GM12878 (cell line): ENCODE results near the gene SMPD2. TPM values are rescaled to one million over a fixed set of nuclear protein-coding genes. Genes with fewer than 3 reads are reported as not detected.

Experiments used
- ATAC-seq: fragments of 200-7000 bp; cut with Tn5 transposase; 3 replicates; pipeline ENCODE4 v1.9.1; 2020; ENCODE audit warnings: mild to moderate bottlenecking, moderate library complexity
- BruUV-seq: library from RNA; stranded (reverse); fragments of 400-500 nt; replicated peaks from 2 replicates; lab custom pipeline; 2021; lab: Mats Ljungman, UMichigan
- CTCF ChIA-PET: fragments of 300-600 bp; sonication (Branson Sonifier 250); formaldehyde crosslinking; extraction: SDS; loops from one replicate; lab custom pipeline; 2021; ENCODE audit warnings: inconsistent platforms; lab: Yijun Ruan, JAX
- POLR2A ChIA-PET: fragments of 350-600 bp; formaldehyde crosslinking; extraction: SDS; loops from one replicate; lab custom pipeline; 2021; ENCODE audit warnings: inconsistent platforms; lab: Charles Lee
- RAD21 ChIA-PET: fragments of 300-600 bp; sonication (Branson Sonifier 250); formaldehyde crosslinking; loops from one replicate; lab custom pipeline; 2023; ENCODE audit warnings: antibody characterized with exemption; ENCODE audit not compliant: unreplicated experiment; lab: Charles Lee
- SMC1A ChIA-PET: fragments of 300-600 bp; sonication (Branson Sonifier 250); formaldehyde crosslinking; loops from one replicate; lab custom pipeline; 2023; ENCODE audit not compliant: unreplicated experiment, uncharacterized antibody; lab: Charles Lee
- DNase-seq: peaks from one replicate; pipeline ENCODE4 v3.0.0-alpha.2; 2011; ENCODE audit warnings: low read depth, low spot score
- FAIRE-seq: peaks from 3 replicates; lab custom pipeline; 2011; peaks lifted over from hg19 to GRCh38; lab: Jason Lieb, UNC
- H2AFZ ChIP-seq: 2 replicates; pipeline ENCODE4 v1.6.0; 2011; ENCODE audit warnings: low read depth, low read length, control low read depth; ENCODE audit not compliant: control insufficient read depth
- H3K27ac ChIP-seq: 2 replicates; pipeline ENCODE4 v1.5.1; 2011; ENCODE audit warnings: control low read depth; ENCODE audit not compliant: control insufficient read depth, insufficient read depth
- H3K27me3 ChIP-seq, 2 experiments: replicated peaks in 1 of 2; 2 replicates each; pipeline versions ENCODE4 v1.6.0 to v1.6.1; 2011; ENCODE audit warnings: low read length in 1 of 2; ENCODE audit not compliant: control insufficient read depth in 2 of 2, insufficient read depth in 2 of 2
- H3K36me3 ChIP-seq, 2 experiments: 2 replicates each; pipeline ENCODE4 v1.5.1; 2011; ENCODE audit warnings: low read length in 1 of 2; ENCODE audit not compliant: control insufficient read depth in 2 of 2, insufficient read depth in 2 of 2
- H3K4me1 ChIP-seq: 2 replicates; pipeline ENCODE4 v1.6.1; 2011; ENCODE audit warnings: mild to moderate bottlenecking, low read length, moderate library complexity, mixed read lengths; ENCODE audit not compliant: control insufficient read depth, insufficient read depth
- H3K4me2 ChIP-seq: 2 replicates; pipeline ENCODE4 v1.6.0; 2011; ENCODE audit warnings: control low read depth; ENCODE audit not compliant: control insufficient read depth, insufficient read depth
- H3K4me3 ChIP-seq: fragments of 200-600 bp; sonication (generic); 2 replicates; pipeline ENCODE4 v1.5.1; 2016
- H3K79me2 ChIP-seq: 2 replicates; pipeline ENCODE4 v1.6.0; 2011; ENCODE audit warnings: low read length; ENCODE audit not compliant: control insufficient read depth, insufficient read depth
- H3K9ac ChIP-seq: 2 replicates; pipeline ENCODE4 v1.8.0; 2011; ENCODE audit warnings: low read length, control low read depth, mixed read lengths; ENCODE audit not compliant: control insufficient read depth, insufficient read depth
- H3K9me3 ChIP-seq: replicated peaks from 3 replicates; pipeline ENCODE4 v1.5.1; 2011; ENCODE audit warnings: mild to moderate bottlenecking, low read length; ENCODE audit not compliant: control insufficient read depth, insufficient read depth
- H4K20me1 ChIP-seq: 2 replicates; pipeline ENCODE4 v1.6.0; 2011; ENCODE audit not compliant: control insufficient read depth, insufficient read depth
- CREM ChIP-seq: IDR thresholded peaks from 2 replicates; pipeline ENCODE4 v1.6.1; 2014; ENCODE audit warnings: antibody characterized with exemption, low read depth
- FOXM1 ChIP-seq: IDR thresholded peaks from 2 replicates; pipeline ENCODE4 v1.6.1; 2012; ENCODE audit warnings: low read depth, mild to moderate bottlenecking, inconsistent platforms, low read length, moderate library complexity
- GATAD2B ChIP-seq: fragments of 450-650 bp; conservative IDR thresholded peaks from 2 replicates; pipeline ENCODE4 v1.6.1; 2017; ENCODE audit warnings: low read depth, mild to moderate bottlenecking, moderate library complexity
- KAT2A ChIP-seq: conservative IDR thresholded peaks from 2 replicates; pipeline ENCODE4 v1.6.1; 2011; ENCODE audit warnings: low read depth, low read length; ENCODE audit not compliant: control insufficient read depth
- NFYB ChIP-seq: IDR thresholded peaks from 2 replicates; pipeline ENCODE4 v1.6.1; 2011; ENCODE audit warnings: low read depth, mild to moderate bottlenecking, low read length, improper control_type of control experiment, moderate library complexity; ENCODE audit not compliant: insufficient read depth
- NKRF ChIP-seq: fragments of 450-650 bp; conservative IDR thresholded peaks from 2 replicates; pipeline ENCODE4 v1.6.1; 2017; ENCODE audit warnings: mild to moderate bottlenecking, moderate library complexity
- NR2C1 ChIP-seq: fragments of 450-650 bp; IDR thresholded peaks from 2 replicates; pipeline ENCODE4 v1.6.1; 2017; ENCODE audit warnings: antibody characterized with exemption, mild to moderate bottlenecking, moderate library complexity
- NR2F1 ChIP-seq: fragments of 450-650 bp; conservative IDR thresholded peaks from 2 replicates; pipeline ENCODE4 v1.6.1; 2017; ENCODE audit warnings: mild to moderate bottlenecking
- PAX8 ChIP-seq: fragments of 450-650 bp; IDR thresholded peaks from 2 replicates; pipeline ENCODE4 v1.6.1; 2017; ENCODE audit warnings: mild to moderate bottlenecking, moderate library complexity
- POU2F2 ChIP-seq: IDR thresholded peaks from 3 replicates; pipeline ENCODE4 v1.6.1; 2011; ENCODE audit warnings: low read depth, mild to moderate bottlenecking, low read length, borderline replicate concordance
- RFX5 ChIP-seq: IDR thresholded peaks from 2 replicates; pipeline ENCODE4 v1.6.1; 2011; ENCODE audit warnings: low read depth, low read length, improper control_type of control experiment
- SIN3A ChIP-seq: IDR thresholded peaks from 2 replicates; pipeline ENCODE4 v1.6.1; 2012; ENCODE audit warnings: low read depth, low read length, improper control_type of control experiment
- SIX5 ChIP-seq: IDR thresholded peaks from 2 replicates; pipeline ENCODE4 v1.6.1; 2011; ENCODE audit warnings: mild to moderate bottlenecking, low read depth, low read length, moderate library complexity; ENCODE audit not compliant: severe bottlenecking
- SMC3 ChIP-seq: IDR thresholded peaks from 2 replicates; pipeline ENCODE4 v1.6.1; 2011; ENCODE audit warnings: low read length, improper control_type of control experiment, borderline replicate concordance
- SRF ChIP-seq, 2 experiments: IDR thresholded peaks; 2 replicates each; pipeline ENCODE4 v1.6.1; 2011; ENCODE audit warnings: low read depth in 2 of 2, low read length in 2 of 2, mild to moderate bottlenecking in 1 of 2, moderate library complexity in 1 of 2
- TCF7 ChIP-seq: IDR thresholded peaks from 2 replicates; pipeline ENCODE4 v1.6.1; 2014; ENCODE audit warnings: antibody characterized with exemption, borderline replicate concordance
- ZNF384 ChIP-seq: IDR thresholded peaks from 2 replicates; pipeline ENCODE4 v1.6.1; 2012; ENCODE audit warnings: low read depth, mild to moderate bottlenecking, low read length, improper control_type of control experiment, borderline replicate concordance
- WGBS: methylation state at CpG from one replicate; pipeline ENCODE4 v1.1.6; 2016; ENCODE audit warnings: low lambda C conversion rate; ENCODE audit not compliant: insufficient replicate concordance, insufficient coverage; ENCODE audit errors: missing lambda C conversion rate; 5-methylcytosine and 5-hydroxymethylcytosine counted together
- in situ Hi-C: fragments of 300-500 bp; cut with MboI; formaldehyde crosslinking; loops from 9 replicates; pipeline ENCODE4 v1.14.3; 2018; ENCODE audit warnings: mixed read lengths
- intact Hi-C: fragments of 100-400 bp; cut with micrococcal nuclease; formaldehyde crosslinking; loops from one replicate; pipeline ENCODE4 v1.14.2; 2022; ENCODE audit not compliant: unreplicated experiment
- polyA plus RNA-seq, 11 experiments: library from polyadenylated mRNA; depleted of rRNA in 4 of 11; unstranded in 6 of 11; stranded (reverse) in 5 of 11; fragments of >200 nt; fragmentation: Nextera tagmentation in 4 of 11; fragmentation: Illumina TruSeq in 1 of 11; extraction: Ambion mirVana in 4 of 11; extraction: Trizol in 1 of 11; gene quantifications; 1 replicate in 1 of 11; 2 replicates in 10 of 11; pipeline versions ENCODE4 v1.2.1 to v1.2.3, GENCODE V29; 2011 to 2016; ENCODE audit warnings: inconsistent platforms in 2 of 11, missing spikeins in 2 of 11, low read depth in 1 of 11
- total RNA-seq, 4 experiments: library from RNA; depleted of rRNA in 3 of 4; stranded (reverse); fragments of >200 nt in 3 of 4; fragmentation: Illumina TruSeq in 1 of 4; extraction: Trizol in 1 of 4; gene quantifications; 2 replicates each; pipeline versions ENCODE4 v1.2.1 to v1.2.3, GENCODE V29; 2013 to 2021
- TF ChIP-seq, protein P1 (sequence below): fragments of 450-650 bp; formaldehyde crosslinking; IDR thresholded peaks from 2 replicates; pipeline ENCODE4 v1.4.0; 2020; ENCODE audit warnings: mild to moderate bottlenecking, moderate library complexity

SMPD2 gene
- total and polyA plus RNA-seq, 10 of the 15 experiments (the other 5 are each of a cell fraction or from before 2014, with no cell fraction given): 0.06 to 15.4 (median 9.7) TPM

DNA sequence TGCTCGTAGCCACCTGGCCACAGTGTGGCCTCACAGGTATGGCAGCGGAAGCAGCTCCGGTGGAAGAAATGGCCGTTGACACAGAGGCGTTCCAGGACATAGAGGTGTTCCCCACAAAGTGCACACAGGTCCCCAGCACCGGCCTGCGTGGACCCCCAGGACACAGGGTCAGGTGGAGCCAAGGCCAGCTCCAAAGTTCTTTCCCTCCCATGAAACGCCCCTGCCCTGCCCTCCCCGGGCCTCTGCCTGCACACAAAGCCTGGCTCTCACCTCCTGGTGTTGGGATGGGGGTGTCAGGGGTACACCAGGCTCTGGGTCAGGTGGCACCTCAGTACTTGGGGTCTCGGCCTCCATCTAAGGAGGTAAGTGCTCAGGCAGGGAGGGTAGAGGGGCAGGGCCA is 6.6 kb downstream of the SMPD2 start:
- DNase-seq: no peak
- Histone ChIP-seq H3K79me2 (no peaks in the 10 kb centered on the region; the same call in 1 of the 2 replicates), H3K4me3 (no peak overlapping the region), H3K9ac (no peak overlapping the region), H3K36me3 (peaks cover 14 to 26% of the 10 kb centered on the region in 2 experiments), H3K27ac (no peak overlapping the region), H4K20me1 (no peaks in the 10 kb centered on the region), H3K4me1 (peaks cover 9% of the 10 kb centered on the region; the same call in 1 of the 2 replicates), H3K4me2 (no peak overlapping the region), H2AFZ (no peak overlapping the region), H3K9me3 (no peaks in the 10 kb centered on the region), H3K27me3 (no peaks in the 10 kb centered on the region)
- WGBS: 91% methylated on average over 10 of the region's 10 CpGs
- no peak for ATAC-seq
- ChIA-PET RAD21 (interaction anchor here (0.6 to 1.5 kb wide), 2 partner anchors 41 to 60 kb away, joined by 3 read pairs; no protein-coding TSS in a partner anchor), SMC1A (no interaction called here), POLR2A (interaction anchor here (0.6 kb wide), 1 partner anchor 1436 kb away, joined by 3 read pairs; no protein-coding TSS in a partner anchor), CTCF (interaction anchor here (0.6 to 2.6 kb wide), 2 partner anchors 17 to 33 kb away, joined by 3 to 10 read pairs; no protein-coding TSS in a partner anchor)
- BruUV-seq: no TSS peak
- intact Hi-C loops: no loop called here
- in situ Hi-C loops: no loop called here
- no peak for TF ChIP-seq PAX8
- TF ChIP-seq POU2F2: no peak
- no peak for TF ChIP-seq CREM
- TF ChIP-seq SIX5: no peak
- TF ChIP-seq RFX5: no peak
- TF ChIP-seq NR2C1: no peak
- TF ChIP-seq GATAD2B: no peak
- no peak for TF ChIP-seq KAT2A
- no peak for TF ChIP-seq NFYB
- no peak for TF ChIP-seq SMC3
- TF ChIP-seq NKRF: no peak
- no peak for TF ChIP-seq FOXM1
- TF ChIP-seq TCF7: no peak
- no peak for TF ChIP-seq NR2F1
- no peak for TF ChIP-seq ZNF384
- no peak for TF ChIP-seq SIN3A
- TF ChIP-seq, protein P1, sequence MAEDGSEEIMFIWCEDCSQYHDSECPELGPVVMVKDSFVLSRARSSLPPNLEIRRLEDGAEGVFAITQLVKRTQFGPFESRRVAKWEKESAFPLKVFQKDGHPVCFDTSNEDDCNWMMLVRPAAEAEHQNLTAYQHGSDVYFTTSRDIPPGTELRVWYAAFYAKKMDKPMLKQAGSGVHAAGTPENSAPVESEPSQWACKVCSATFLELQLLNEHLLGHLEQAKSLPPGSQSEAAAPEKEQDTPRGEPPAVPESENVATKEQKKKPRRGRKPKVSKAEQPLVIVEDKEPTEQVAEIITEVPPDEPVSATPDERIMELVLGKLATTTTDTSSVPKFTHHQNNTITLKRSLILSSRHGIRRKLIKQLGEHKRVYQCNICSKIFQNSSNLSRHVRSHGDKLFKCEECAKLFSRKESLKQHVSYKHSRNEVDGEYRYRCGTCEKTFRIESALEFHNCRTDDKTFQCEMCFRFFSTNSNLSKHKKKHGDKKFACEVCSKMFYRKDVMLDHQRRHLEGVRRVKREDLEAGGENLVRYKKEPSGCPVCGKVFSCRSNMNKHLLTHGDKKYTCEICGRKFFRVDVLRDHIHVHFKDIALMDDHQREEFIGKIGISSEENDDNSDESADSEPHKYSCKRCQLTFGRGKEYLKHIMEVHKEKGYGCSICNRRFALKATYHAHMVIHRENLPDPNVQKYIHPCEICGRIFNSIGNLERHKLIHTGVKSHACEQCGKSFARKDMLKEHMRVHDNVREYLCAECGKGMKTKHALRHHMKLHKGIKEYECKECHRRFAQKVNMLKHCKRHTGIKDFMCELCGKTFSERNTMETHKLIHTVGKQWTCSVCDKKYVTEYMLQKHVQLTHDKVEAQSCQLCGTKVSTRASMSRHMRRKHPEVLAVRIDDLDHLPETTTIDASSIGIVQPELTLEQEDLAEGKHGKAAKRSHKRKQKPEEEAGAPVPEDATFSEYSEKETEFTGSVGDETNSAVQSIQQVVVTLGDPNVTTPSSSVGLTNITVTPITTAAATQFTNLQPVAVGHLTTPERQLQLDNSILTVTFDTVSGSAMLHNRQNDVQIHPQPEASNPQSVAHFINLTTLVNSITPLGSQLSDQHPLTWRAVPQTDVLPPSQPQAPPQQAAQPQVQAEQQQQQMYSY: no peak
- TF ChIP-seq SRF (IDR thresholded peaks at IDR 0.05; ENCODE audit: low read depth in 2 of 2, low read length in 2 of 2): no peak
- no peak for FAIRE-seq
